GM10248 (cell line): ENCODE results near the gene CRBN.

Experiments used
- CTCF ChIA-PET: fragments of 300-600 bp; sonication (Branson Sonifier 250); formaldehyde crosslinking; extraction: SDS; loops from one replicate; lab custom pipeline; 2021; ENCODE audit warnings: antibody characterized with exemption; lab: Yijun Ruan, JAX
- POLR2A ChIA-PET: fragments of 350-650 bp; sonication (Branson Sonifier 250); formaldehyde crosslinking; extraction: SDS; loops from one replicate; lab custom pipeline; 2020; ENCODE audit warnings: antibody characterized with exemption; lab: Yijun Ruan, JAX
- DNase-seq: peaks from one replicate; pipeline ENCODE4 v3.0.0; 2012; ENCODE audit errors: extremely low spot score
- TF ChIP-seq, protein P1 (sequence below): IDR thresholded peaks from 2 replicates; pipeline ENCODE4 v1.5.1; 2012; ENCODE audit warnings: mild to moderate bottlenecking, low read depth; ENCODE audit errors: extremely low read depth, missing control alignments, control extremely low read depth

The CRBN gene

DNA sequence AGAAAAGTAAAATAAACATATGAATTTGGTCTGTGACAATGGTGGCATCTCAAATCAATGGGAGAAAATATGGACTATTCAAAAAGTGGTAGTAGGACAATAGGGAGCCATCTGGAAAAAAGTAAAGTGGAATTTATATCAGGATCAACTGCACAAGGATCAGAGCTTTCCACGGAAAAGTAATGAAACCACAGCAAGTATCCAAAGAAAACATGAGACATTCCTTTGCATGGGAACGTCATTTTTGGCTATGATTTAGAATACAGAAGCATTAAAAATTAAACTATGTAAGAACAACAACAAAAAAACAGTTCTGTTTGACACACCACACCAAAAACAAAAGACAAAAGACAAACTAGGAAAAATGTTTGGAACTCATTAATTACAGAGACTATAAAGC lies 18.7 kb downstream of the CRBN start:
- POLR2A ChIA-PET: no interaction called here
- TF ChIP-seq, protein P1, sequence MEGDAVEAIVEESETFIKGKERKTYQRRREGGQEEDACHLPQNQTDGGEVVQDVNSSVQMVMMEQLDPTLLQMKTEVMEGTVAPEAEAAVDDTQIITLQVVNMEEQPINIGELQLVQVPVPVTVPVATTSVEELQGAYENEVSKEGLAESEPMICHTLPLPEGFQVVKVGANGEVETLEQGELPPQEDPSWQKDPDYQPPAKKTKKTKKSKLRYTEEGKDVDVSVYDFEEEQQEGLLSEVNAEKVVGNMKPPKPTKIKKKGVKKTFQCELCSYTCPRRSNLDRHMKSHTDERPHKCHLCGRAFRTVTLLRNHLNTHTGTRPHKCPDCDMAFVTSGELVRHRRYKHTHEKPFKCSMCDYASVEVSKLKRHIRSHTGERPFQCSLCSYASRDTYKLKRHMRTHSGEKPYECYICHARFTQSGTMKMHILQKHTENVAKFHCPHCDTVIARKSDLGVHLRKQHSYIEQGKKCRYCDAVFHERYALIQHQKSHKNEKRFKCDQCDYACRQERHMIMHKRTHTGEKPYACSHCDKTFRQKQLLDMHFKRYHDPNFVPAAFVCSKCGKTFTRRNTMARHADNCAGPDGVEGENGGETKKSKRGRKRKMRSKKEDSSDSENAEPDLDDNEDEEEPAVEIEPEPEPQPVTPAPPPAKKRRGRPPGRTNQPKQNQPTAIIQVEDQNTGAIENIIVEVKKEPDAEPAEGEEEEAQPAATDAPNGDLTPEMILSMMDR: no peak
- CTCF ChIA-PET: interaction anchor here (1.3 kb wide), 1 partner anchor 40 kb away, joined by 3 read pairs; no protein-coding TSS in a partner anchor
- no peak for DNase-seq

DNA sequence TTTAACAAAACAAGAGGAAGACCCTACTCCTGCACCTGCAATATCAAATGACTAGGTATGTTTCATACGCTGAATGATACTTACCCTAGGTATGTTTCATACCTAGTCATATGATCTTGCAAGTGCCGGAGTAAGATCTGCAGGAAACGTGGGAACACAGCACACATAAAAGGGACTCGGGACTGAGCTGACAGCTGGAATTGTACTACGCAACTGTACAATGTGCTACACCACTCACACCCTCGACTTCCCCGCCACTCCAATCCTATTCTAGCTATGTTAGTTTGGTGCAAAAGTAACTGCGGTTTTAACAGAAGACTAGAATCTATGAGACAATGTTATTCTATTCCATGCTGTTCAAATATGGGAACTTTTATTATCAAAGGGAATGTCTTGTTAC lies 22.0 kb downstream of the CRBN start:
- POLR2A ChIA-PET: no interaction called here
- CTCF ChIA-PET: interaction anchor here (1.4 to 1.8 kb wide), 2 partner anchors 12 to 841 kb away, joined by 3 read pairs; no protein-coding TSS in a partner anchor
- TF ChIP-seq, protein P1: no peak
- DNase-seq: no peak

DNA sequence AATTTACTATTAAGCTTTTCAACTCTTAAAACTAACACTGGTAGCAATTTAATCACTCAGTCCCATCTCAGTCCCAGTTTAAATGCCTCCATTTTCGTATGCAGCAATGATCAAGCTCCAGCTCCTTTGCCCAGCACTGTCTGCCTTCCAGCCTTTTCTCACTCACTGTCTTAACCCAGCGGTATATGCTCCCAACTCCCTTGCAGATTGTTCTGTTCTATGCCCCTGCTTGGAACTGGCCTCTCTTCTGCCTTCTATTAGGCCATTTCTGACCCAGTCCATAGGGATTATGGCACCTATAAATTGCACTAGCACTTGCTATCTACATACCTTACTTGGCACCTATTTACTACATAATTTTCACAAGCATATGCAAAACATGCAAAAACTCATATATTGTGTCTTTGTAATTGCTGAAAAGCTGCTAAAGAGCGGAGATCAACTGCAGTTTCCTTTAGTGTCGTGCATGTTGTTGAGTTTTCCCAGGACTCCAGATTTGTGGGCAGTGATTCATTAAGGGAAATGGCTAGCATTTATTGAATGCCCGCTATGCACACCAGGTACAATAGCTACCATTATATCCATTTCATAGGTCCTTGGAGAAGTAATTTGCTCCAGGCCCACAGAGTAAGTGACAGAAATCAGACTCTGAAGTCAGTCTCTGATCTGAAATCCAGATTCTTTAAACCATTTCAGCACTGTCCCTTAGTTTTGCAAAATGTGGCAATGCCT lies 24.4 kb downstream of the CRBN start:
- TF ChIP-seq, protein P1: no peak
- POLR2A ChIA-PET: no interaction called here
- CTCF ChIA-PET: interaction anchor here (0.9 to 1.6 kb wide), 3 partner anchors 13 to 45 kb away, joined by 3 to 7 read pairs (median 3); no protein-coding TSS in a partner anchor
- DNase-seq: no peak

DNA sequence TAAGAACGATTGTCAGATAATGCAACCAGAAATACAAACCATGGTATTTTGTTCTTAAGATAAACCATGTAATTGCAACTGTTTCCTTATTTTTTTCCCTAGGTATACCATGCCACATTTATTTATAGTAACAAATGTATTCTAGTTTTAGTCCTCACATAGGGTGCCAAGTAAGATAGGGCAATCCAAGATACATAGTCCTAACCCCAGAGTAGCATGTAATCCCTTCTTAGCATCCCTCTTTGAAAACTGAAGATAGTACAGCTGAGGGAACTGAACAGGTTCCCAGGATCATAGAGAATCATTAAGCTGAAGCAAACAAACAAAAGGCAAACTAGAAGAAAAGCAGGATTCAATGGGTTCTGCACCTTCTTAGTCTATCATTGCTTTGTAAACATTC lies 28.0 kb downstream of the CRBN start:
- ChIA-PET CTCF (no interaction called here), POLR2A (no interaction called here)

DNA sequence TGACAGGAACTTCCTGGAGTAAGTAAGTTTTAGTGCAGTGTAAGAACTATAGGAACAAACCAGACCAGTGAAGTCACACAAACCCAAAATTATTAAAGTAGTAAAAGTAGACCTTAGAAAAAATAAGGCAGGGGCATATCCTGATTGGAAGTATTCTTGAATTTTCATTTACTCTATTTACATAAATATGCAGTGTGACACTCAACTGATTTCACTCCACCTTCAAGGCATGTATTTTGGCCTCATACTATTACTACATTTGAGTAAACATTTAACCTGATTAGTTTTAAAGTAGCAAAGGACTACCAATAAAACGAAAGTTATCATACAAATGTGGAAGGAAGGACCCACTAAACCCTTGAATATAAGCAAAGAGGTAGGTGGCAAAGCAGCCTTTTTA lies 29.9 kb downstream of the CRBN start:
- DNase-seq: no peak
- TF ChIP-seq, protein P1: no peak
- ChIA-PET CTCF (no interaction called here), POLR2A (no interaction called here)

More for the DNA sequence above, 28.0 kb downstream of the CRBN start:
- DNase-seq: no peak
- TF ChIP-seq, protein P1: no peak

DNA sequence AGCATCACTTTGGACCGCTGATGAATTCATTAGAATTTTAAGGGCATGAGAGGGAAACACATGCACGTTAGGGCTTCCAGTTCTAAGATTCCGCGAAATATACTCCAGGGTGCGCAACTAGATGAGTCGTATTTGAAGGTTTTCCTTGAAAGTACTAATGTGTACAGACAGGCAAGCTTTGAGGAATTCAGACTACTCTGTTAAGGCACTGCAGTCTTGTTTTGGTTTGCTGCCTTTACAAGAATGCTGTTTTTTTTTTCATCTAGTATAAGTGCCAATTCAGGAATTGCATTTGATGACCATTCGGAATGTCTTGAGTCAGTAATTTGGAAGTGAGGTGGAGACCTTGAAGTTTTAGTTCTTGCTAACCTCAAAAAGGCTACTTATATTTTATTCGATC lies 33.7 kb downstream of the CRBN start:
- TF ChIP-seq, protein P1: no peak
- ChIA-PET POLR2A (no interaction called here), CTCF (no interaction called here)
- no peak for DNase-seq
